OCI-LY7 (cell line): ENCODE measurements around the gene C15orf40. TPM values are rescaled to one million over a fixed set of nuclear protein-coding genes. Genes with fewer than 3 reads are reported as not detected.
A peak's percentile ranks its signal among the peaks of the same experiment; 100 is the strongest.

Source experiments
- BruUV-seq: library from RNA; stranded (reverse); fragments of 400-500 nt; replicated peaks from 2 replicates; lab custom pipeline; 2021; lab: Mats Ljungman, UMichigan
- CTCF ChIA-PET: fragments of 300-600 bp; sonication (Branson Sonifier 250); formaldehyde crosslinking; loops from one replicate; lab custom pipeline; 2022; ENCODE audit warnings: antibody characterized with exemption; ENCODE audit not compliant: unreplicated experiment; lab: Charles Lee
- POLR2A ChIA-PET: fragments of 300-600 bp; sonication (Branson Sonifier 250); formaldehyde crosslinking; loops from one replicate; lab custom pipeline; 2022; ENCODE audit warnings: antibody characterized with exemption; lab: Charles Lee
- DNase-seq: peaks from one replicate; pipeline ENCODE4 v3.0.0-alpha.2; 2015; ENCODE audit warnings: low spot score
- H2AFZ ChIP-seq: fragments of 200-600 bp; sonication (generic), shearing (Covaris generic); 2 replicates; pipeline ENCODE4 v1.6.1; 2014; ENCODE audit warnings: mild to moderate bottlenecking, antibody characterized with exemption, low read length, moderate library complexity
- H3K27ac ChIP-seq: fragments of 200-600 bp; sonication (generic); 2 replicates; pipeline ENCODE4 v1.5.1; 2014; ENCODE audit warnings: mixed run types, low read depth, mild to moderate bottlenecking, moderate library complexity, low read length, inconsistent platforms; ENCODE audit not compliant: poor library complexity, severe bottlenecking
- H3K36me3 ChIP-seq: fragments of 200-600 bp; sonication (generic); 2 replicates; pipeline ENCODE4 v1.6.1; 2014; ENCODE audit warnings: mild to moderate bottlenecking, antibody characterized with exemption, low read length, moderate library complexity, mixed read lengths; ENCODE audit not compliant: insufficient read depth
- H3K4me1 ChIP-seq: fragments of 200-600 bp; sonication (generic); 2 replicates; pipeline ENCODE4 v1.5.1; 2014; ENCODE audit warnings: mild to moderate bottlenecking, low read length; ENCODE audit not compliant: insufficient read depth, poor library complexity, severe bottlenecking
- H3K4me2 ChIP-seq: fragments of 200-600 bp; sonication (generic); 2 replicates; pipeline ENCODE4 v1.6.1; 2014; ENCODE audit warnings: mild to moderate bottlenecking, low read length
- H3K4me3 ChIP-seq: fragments of 200-600 bp; sonication (generic); 2 replicates; pipeline ENCODE4 v1.5.1; 2014; ENCODE audit warnings: mild to moderate bottlenecking, low read depth, low read length; ENCODE audit not compliant: poor library complexity, severe bottlenecking
- H3K79me2 ChIP-seq: fragments of 200-600 bp; sonication (generic); 2 replicates; pipeline ENCODE4 v1.6.1; 2016; ENCODE audit warnings: low read depth, mild to moderate bottlenecking, low read length, moderate library complexity, mixed read lengths; ENCODE audit not compliant: insufficient read depth
- H3K9me2 ChIP-seq: fragments of 200-600 bp; sonication (generic); 2 replicates; pipeline ENCODE4 v1.6.1; 2016; ENCODE audit warnings: mild to moderate bottlenecking, low read length, mixed read lengths; ENCODE audit not compliant: insufficient read depth
- H3K9me3 ChIP-seq: fragments of 200-600 bp; sonication (generic); 2 replicates; pipeline ENCODE4 v1.6.1; 2014; ENCODE audit warnings: mild to moderate bottlenecking, mixed run types, low read length, mixed read lengths
- H4K20me1 ChIP-seq: fragments of 200-600 bp; sonication (generic); 2 replicates; pipeline ENCODE4 v1.6.1; 2014; ENCODE audit warnings: mild to moderate bottlenecking, antibody characterized with exemption, low read length, moderate library complexity, mixed read lengths; ENCODE audit not compliant: insufficient read depth
- CTCF ChIP-seq: fragments of 200-600 bp; sonication (generic); conservative IDR thresholded peaks from 2 replicates; pipeline ENCODE4 v1.5.1; 2014; ENCODE audit warnings: mild to moderate bottlenecking, antibody characterized with exemption, low read length, moderate library complexity, mixed read lengths
- EZH2phosphoT487 ChIP-seq: fragments of 200-600 bp; sonication (generic); IDR thresholded peaks from 2 replicates; pipeline ENCODE4 v1.6.1; 2018; ENCODE audit warnings: low read depth, borderline replicate concordance, mild to moderate bottlenecking, mixed run types, antibody characterized with exemption, low read length, moderate library complexity, mixed read lengths
- intact Hi-C: fragments of 100-400 bp; cut with micrococcal nuclease; formaldehyde crosslinking; loops from one replicate; pipeline ENCODE4 v1.10.0; 2022; ENCODE audit not compliant: unreplicated experiment
- total RNA-seq, 2 experiments: library from RNA; depleted of rRNA in 1 of 2; stranded (reverse); fragments of >200 nt in 1 of 2; shearing (Covaris generic) in 1 of 2; gene quantifications; 2 replicates each; pipeline ENCODE4 v1.2.3, GENCODE V29; 2014 to 2022

C15orf40 gene
- total RNA-seq, 2 experiments from 2014 or later, result 33.8 to 37.9 TPM

DNA sequence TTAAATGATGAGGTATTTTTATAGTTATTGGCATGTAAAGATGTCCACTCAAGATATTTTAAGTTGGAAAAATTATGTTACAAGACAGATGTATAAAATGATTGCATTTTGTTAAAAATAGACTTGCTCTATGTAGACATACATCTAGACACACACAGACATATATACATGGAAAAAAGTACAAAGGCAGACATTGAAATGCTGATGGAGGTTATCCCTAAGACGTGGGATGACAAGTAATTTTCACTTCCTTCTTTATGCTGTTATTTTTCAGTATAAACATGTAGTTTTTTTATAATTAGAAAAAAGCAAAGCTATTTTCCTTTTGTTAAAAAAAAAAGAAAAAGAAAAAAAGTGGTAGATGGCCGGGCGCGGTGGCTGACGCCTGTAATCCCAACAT is 66.1 kb downstream of the C15orf40 start:
- intact Hi-C loops, result no loop called here
- POLR2A ChIA-PET, result interaction anchor here (0.6 kb wide), 1 partner anchor 103 kb away, joined by 6 read pairs; no protein-coding TSS in a partner anchor
- Histone ChIP-seq H3K4me3 (no peak overlapping the region), H4K20me1 (no peaks in the 10 kb centered on the region; the same call in 1 of the 2 replicates), H3K9me3 (no peaks in the 10 kb centered on the region), H3K4me2 (no peak overlapping the region), H3K79me2 (no peaks in the 10 kb centered on the region), H3K36me3 (no peaks in the 10 kb centered on the region), H3K27ac (no peak overlapping the region), H3K9me2 (no peaks in the 10 kb centered on the region), H2AFZ (no peak overlapping the region), H3K4me1 (no peaks in the 10 kb centered on the region)
- TF ChIP-seq CTCF, result no peak
- TF ChIP-seq EZH2phosphoT487, result no peak
- CTCF ChIA-PET, result no interaction called here
- no TSS peak for BruUV-seq
- DNase-seq, result no peak

- no TSS peak for BruUV-seq
Observed at GRCh38 chr15:82944821-82945220, 66.6 kb downstream of the C15orf40 start.

More at GRCh38 chr15:82944821-82945220, 66.6 kb downstream of the C15orf40 start:
- Histone ChIP-seq H3K9me2 (no peaks in the 10 kb centered on the region), H4K20me1 (no peaks in the 10 kb centered on the region; the same call in 1 of the 2 replicates), H3K27ac (no peak overlapping the region), H3K79me2 (no peaks in the 10 kb centered on the region), H3K4me2 (no peak overlapping the region), H3K4me1 (no peaks in the 10 kb centered on the region), H3K4me3 (no peak overlapping the region), H3K9me3 (no peaks in the 10 kb centered on the region), H3K36me3 (no peaks in the 10 kb centered on the region), H2AFZ (no peak overlapping the region)
- ChIA-PET CTCF (no interaction called here), POLR2A (no interaction called here)
- DNase-seq, result peak; percentile 12
- intact Hi-C loops, result no loop called here
- no peak for TF ChIP-seq CTCF
- no peak for TF ChIP-seq EZH2phosphoT487
